Stimulated activated CD8-positive, alpha-beta memory T cell treated with anti-CD3 and anti-CD28 coated beads, Interleukin-2, amount 100 ng/mL, for 1 hour (primary cell): Measurements from ENCODE around the gene HOXB5.

Experiments used
- DNase-seq, 2 donors: peaks; one replicate each; pipeline ENCODE4 v3.0.0-alpha.2; 2020; ENCODE audit warnings: low read depth in 2 of 2

The HOXB5 gene

DNA sequence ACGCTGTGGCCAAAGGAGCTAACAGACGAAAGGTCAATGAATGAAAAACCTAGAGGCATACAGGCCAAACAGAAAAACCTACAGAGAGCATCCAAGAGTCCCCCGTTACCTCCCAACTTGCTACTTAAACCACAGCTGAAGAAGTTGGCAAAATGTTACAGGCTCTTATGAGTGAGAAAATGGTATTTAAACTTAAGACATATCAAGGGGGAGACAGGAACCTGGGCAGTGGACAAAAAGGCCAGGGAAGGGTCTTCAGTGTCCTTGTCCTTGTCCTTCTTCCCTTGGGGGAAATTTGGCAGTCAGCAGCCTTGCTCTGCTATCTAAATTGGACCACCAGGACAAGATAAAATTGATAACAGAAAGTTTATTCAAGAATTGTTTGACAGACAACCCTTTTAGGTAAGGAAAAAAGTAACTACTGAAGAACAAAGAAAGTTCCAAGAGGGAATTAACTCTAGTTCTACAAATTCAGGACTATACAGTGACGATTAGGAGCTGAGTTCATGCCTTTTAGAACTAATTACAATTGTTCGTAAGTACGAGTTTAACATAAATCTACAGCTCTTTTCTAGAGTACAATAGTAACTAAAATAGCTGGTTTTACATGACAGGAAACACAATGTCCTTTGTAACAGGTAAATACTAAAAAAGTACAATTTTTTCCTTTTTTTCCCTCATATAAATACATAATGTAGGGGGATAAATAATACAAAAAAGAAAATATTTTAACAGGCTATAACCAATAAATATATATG is 44.9 kb downstream of the HOXB5 start:
- DNase-seq = no peak

DNA sequence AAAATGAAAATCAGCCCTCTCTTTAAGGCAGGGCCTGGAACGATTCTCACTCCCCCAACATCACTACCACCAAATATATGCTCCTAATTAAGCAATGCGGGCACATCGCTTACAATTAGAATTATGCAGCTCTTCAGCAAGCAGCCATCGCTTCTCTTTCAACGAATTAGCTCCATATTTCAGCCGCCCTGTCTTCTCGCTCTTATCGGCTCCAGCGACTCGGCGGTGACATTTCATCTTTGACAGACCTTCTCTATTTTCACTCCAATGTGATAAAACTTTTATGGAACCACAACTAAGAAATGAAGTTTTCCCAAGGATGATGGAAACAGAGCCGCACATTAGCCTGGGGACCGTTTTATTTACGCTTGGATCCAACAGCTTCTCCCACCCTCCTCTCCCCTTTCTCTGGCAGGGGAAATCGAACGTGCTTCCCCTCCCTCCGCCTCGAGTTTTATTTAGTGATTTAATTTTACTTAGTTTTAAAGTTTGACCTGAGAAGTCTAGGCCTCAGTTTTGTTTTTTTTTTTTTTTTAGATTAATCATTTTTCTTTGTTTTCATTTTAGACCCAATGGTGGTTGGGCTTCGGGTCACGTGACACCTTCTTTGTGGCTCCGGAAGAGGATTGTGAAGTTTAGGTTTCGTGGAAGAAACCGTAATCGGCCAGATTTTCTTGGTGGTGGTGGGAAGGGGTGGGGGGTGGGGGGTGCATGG is 45.6 kb downstream of the HOXB5 start:
- DNase-seq = no peak

DNA sequence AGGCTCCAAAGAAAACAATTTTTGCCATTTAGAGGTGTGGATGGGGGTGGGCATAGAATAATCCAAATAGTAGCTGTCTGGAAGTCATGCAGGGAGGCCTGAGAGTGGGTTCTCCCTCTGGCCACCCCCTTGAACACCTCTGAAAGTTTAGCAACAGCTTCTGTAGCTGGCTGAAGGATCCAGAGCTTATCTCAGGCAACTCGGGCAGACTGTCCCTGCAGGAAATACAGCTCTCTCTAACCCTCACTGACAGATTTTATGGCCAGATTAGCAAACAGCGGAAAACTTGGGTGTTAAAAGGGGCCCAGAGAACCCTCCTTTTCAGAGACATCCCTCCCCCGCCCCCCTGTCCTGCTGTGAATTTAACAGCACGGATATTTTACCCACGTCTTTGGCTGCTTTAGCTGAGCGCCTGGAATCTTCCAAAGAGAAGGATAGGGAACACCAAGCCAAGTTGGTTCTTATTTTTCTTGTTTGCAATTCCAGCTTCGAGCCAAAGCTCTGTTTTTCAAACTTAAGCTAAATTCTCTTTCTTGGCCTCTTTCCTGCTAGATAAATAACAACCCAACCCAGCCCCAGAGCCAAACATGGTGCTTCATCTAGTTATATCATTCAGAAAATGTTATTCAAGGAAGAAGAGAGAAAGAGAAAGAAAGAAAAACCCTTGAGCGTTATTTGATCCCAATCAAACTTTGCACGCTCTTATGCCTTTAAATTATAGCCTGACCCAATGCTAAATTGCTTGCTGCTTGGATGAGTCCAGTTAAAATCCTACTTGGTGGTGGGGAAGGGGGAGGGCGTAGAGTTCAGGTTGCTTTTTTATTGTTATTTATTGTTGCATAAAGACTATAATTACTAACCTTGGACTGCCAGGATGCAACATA is 46.4 kb downstream of the HOXB5 start:
- DNase-seq = no peak

DNA sequence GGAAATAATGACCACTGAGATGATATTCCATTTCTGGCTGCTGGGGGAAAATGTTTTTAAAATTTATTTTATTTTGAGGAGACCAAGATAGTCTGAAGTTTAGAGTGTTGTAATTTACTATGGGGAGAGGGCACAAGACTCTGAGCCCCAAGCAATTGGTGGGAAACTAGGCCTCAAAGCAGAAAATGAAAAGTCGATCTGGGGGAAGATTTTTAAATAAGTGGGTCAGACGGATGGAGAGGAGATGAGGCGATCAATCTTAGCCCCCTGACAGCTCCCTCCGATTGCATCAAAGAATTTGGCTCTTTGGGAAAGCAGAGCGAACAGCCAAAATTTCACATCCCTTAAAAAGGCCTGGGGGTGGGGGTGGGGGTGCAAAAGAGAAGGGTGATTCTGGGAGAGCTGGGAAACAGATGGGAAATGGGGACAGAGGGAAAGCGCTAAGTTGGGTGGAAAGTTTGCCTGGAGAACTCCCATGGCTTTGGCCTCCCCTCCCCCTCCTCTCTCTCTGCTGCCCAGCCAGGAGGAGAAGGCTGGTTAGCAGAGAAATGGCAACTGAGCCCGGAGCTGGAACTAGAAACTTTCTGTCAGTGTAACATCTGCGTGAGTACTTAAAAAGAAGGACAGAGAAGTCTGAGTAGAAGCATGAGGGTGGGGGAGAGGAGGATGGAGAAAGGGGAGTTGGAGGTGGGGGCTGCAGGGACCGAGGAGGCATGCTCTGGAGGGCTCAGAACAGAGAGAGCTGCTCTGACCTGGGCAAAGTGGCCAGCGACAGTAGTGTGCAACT is 47.2 kb downstream of the HOXB5 start:
- no peak for DNase-seq

DNA sequence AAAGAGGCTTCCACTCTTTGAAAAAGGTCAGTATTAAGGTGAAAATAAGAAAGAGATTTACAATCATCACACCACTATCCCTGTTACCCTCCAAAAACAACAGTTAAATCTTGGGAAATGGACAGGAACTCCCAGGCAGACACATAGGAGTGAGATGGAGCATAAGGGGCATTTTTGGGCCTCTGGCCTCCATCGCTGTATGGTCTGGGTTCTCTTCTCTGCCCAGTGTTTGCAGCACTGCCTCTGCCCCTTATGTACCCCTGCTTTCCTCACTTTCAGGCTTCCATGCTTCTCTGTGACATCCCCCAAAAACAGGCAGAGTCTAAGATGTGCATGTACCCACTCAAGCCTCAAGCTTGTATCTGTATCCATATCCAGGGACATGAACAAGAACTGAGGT is 48.0 kb downstream of the HOXB5 start:
- no peak for DNase-seq

DNA sequence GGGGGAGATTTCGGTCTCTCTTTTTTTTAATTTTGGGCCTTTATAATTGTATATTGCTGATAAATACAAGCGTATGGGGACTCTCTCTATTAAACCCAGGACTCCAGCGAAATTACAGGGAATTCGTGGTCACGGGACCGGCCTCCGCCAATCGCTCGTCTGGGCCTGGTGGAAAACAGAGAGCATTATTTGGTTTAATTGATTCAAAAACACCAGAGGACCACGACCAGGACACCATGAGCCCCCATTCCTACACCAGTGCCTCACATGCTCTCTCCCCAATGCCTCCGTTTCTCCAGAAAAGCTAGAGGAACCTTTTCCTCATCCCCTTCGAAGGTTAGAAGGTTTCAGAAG is 48.6 kb downstream of the HOXB5 start, which contains the start of gene HOXB2:
HOXB2 (minus strand) TSS at position 88 of the 354 bp plus-strand sequence. CDS start 198 bp downstream, outside the sequence.
- DNase-seq = no peak

DNA sequence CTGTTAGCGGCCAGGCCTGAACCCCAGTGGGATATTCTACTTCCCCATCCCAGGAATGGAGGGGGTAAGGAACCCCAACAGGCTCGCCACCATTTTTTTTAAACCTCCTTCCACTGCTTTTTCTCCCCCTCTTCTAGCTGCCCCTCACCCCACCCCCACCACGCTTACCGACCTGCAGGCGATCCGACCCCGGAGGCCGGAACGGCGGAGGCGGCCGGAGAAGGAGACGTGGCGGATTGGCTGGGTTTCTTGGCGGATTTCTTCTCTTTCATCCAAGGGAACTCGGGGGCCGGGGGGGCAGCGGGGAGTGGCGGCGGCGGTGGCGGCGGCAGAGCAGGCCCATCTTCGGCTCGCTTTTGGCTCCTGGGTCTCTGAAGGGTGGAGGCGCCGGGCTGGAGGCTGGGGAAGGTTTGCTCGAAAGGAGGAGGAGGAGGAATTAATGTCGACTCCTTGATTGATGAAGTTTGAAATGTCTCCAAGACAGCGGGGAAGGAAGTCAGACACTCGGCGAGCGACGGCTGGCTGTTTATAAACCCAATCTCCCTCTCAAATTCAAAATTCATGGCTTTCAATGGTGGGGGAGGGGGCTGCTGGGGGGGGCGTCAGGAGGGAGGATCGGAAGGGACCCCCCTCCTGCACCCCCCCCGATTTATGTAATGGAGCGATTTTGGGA is 49.1 kb downstream of the HOXB5 start:
- no peak for DNase-seq

DNA sequence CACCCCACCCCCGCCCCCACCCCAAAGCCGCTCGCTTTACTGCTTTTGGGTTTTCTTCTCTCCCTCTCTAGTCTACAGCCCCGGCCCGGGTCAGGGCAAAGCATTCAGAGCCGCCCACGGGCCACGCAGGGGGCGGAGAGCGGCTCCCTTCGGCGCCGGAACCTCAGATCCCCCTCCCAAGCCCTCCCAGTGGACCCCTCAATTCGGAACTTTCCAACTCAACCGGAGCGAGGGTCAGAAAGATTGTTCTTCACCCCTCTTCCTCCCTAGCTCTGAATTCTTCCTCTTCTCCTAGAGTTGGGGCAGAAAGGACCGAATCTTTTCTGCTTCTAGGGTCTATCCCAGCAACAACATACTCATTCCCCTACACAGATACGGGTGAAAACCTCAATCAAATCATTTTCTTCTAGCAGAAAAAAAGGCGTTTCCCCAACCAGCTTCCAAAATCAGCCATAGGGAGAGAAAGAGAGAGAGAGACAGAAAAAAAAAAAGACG is 49.7 kb downstream of the HOXB5 start:
- DNase-seq = no peak

DNA sequence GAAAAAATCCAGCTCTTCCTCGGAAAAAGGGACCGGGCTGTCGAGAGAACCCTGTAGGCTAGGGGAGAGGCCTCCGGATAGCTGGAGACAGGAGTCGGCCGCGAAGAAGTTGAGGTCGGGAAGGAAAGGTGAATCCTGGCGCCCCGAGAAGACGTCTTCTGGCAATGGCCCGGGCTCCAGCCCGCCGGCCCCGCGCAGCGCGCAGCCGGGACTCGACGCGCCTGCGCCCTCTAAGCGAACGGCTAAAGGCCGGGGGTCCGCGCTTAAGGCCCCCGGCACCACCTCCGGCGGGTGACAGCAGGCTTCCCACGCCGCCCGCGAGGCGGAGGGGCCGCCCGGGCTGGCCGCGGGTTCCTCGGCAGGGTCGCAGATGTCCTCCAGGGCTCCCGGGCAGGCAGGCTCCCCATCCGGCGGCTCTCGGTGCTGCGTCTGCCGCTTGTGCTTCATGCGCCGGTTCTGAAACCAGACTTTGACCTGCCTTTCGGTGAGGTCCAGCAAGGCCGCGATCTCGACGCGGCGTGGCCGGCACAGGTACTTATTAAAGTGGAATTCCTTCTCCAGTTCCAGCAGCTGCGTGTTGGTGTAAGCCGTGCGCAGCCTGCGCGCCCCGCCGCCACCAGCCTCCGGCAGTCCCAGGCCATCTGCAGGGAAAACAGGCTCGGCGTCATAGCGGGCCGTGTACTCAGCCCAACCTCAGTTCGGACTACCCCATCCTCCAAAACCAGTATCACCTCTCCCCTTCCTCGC is 50.3 kb downstream of the HOXB5 start:
- DNase-seq = no peak

DNA sequence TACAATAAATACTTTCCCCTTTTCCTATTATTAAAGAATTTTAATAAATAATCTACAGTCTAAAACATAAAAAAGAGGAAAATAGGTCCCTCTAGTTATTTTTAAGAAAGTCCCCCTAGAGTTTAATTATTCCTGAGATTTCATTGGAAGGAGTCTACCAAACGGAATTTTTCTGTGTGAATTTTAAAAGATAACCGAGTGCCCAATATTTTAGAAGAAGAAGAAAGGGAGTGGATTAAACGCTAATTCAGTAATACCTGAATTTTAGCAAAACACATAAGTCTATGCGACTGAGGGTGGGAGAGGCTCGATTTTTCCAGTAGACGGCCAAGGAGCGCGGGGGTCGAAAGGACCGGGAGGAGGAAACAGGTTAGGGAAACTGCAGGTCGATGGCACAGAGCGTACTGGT is 50.9 kb downstream of the HOXB5 start:
- DNase-seq = no peak

DNA sequence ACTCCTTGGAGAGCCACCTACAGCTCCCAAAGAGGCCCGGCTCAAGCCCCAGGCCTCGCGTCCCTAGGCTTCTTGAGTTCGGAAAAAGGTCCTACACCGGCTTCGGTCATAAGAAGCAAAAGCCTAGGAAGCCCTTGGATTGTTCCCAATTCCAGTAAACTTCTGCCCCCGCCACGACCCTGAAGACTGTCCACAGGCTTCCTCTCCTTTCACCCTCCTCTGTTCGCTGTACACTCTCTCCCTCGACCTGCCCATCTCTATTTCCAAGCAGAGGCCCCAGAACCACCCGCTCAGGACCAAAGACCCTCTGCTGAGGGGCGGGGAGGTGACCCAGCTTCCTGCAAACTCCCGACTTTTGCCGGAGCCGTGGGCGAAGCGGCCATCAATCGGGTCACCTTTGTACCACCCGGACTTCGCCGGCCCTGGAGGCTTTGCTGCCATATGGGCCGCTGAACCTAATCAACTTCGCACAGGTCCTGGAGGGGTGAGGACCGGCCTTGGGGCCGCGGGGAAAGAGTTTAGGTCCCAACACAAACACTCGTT is 51.4 kb downstream of the HOXB5 start:
- DNase-seq = no peak

DNA sequence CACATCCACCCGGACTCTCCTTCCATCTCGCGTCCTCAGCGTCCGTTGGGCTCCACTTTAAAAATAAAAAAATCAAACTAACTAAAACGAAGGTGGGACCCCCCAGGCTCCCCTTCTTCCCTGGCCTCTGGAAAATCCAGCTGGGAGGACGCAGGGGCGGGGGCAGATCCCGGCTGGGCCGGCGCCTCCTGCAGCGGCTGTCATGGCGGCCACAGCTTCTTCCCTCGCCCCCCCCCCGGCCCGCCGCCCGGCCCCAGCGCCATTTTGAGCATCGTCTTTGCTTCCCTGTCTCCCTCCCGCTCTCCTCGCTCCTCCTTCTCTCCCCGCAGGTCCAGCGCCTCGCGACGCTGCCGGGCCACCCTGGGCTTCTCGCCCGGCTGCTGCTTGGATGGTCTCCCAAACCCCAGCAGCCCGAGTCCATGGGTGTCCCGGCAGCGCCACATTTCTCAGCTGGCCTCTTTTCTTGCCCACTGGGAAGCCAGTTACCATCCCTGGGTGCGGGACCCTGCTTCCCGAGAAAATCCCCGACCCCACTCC is 51.9 kb downstream of the HOXB5 start:
- DNase-seq = no peak
